DND-41 (cell line): ENCODE results near the gene GOLGA6L7.
"Not testable (repeated sequence)": the region's sequence is repeated elsewhere in the genome, so short reads cannot be mapped to it uniquely, and the experiment has no call there.

ENCODE experiments used
- EZH2 ChIP-seq: IDR thresholded peaks from 3 replicates; pipeline ENCODE4 v1.6.1; 2012; ENCODE audit warnings: borderline replicate concordance, low read depth, mild to moderate bottlenecking, moderate library complexity, low read length, inconsistent platforms; ENCODE audit not compliant: severe bottlenecking
- TF ChIP-seq, protein P1 (sequence below): IDR thresholded peaks from 2 replicates; pipeline ENCODE4 v1.5.1; 2012; ENCODE audit warnings: borderline replicate concordance, low read length, moderate library complexity, mild to moderate bottlenecking; ENCODE audit not compliant: poor library complexity, severe bottlenecking; ENCODE audit errors: extremely low read depth

GRCh38 chr15:28861589-28862293, 13.3 kb upstream of the GOLGA6L7 start:
- TF ChIP-seq, protein P1, sequence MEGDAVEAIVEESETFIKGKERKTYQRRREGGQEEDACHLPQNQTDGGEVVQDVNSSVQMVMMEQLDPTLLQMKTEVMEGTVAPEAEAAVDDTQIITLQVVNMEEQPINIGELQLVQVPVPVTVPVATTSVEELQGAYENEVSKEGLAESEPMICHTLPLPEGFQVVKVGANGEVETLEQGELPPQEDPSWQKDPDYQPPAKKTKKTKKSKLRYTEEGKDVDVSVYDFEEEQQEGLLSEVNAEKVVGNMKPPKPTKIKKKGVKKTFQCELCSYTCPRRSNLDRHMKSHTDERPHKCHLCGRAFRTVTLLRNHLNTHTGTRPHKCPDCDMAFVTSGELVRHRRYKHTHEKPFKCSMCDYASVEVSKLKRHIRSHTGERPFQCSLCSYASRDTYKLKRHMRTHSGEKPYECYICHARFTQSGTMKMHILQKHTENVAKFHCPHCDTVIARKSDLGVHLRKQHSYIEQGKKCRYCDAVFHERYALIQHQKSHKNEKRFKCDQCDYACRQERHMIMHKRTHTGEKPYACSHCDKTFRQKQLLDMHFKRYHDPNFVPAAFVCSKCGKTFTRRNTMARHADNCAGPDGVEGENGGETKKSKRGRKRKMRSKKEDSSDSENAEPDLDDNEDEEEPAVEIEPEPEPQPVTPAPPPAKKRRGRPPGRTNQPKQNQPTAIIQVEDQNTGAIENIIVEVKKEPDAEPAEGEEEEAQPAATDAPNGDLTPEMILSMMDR: not testable (repeated sequence)
- TF ChIP-seq EZH2: not testable (repeated sequence)
